GM23338 (cell line): ENCODE data around the gene ADCY4. TPM values are rescaled to one million over a fixed set of nuclear protein-coding genes. Genes with fewer than 3 reads are reported as not detected.

Experiments used
- ATAC-seq: fragments of 200-7000 bp; cut with Tn5 transposase; 3 replicates; pipeline ENCODE4 v1.9.1; 2020
- DNase-seq: peaks from one replicate; pipeline ENCODE4 v3.0.0-alpha.2; 2015; ENCODE audit warnings: low spot score
- H2AFZ ChIP-seq: fragments of 200-600 bp; sonication (generic); 2 replicates; pipeline ENCODE4 v1.8.0; 2016; ENCODE audit warnings: antibody characterized with exemption, mild to moderate bottlenecking, moderate library complexity
- H3F3A ChIP-seq: fragments of 200-600 bp; sonication (generic); replicated peaks from 2 replicates; pipeline ENCODE4 v1.8.0; 2017; ENCODE audit warnings: antibody characterized with exemption, mixed run types, low read depth
- H3K27ac ChIP-seq: fragments of 200-600 bp; sonication (generic); 2 replicates; pipeline ENCODE4 v1.6.1; 2016; ENCODE audit warnings: low read depth
- H3K27me3 ChIP-seq: fragments of 200-600 bp; sonication (generic); 2 replicates; pipeline ENCODE4 v1.8.0; 2016; ENCODE audit warnings: mild to moderate bottlenecking, mixed run types, moderate library complexity; ENCODE audit not compliant: insufficient read depth
- H3K36me3 ChIP-seq: fragments of 200-600 bp; sonication (generic); 2 replicates; pipeline ENCODE4 v1.8.0; 2016; ENCODE audit warnings: mild to moderate bottlenecking; ENCODE audit not compliant: insufficient read depth
- H3K4me1 ChIP-seq: fragments of 200-600 bp; sonication (generic); 2 replicates; pipeline ENCODE4 v1.8.0; 2016; ENCODE audit warnings: mild to moderate bottlenecking, moderate library complexity; ENCODE audit not compliant: insufficient read depth
- H3K4me2 ChIP-seq: fragments of 200-600 bp; sonication (generic); 2 replicates; pipeline ENCODE4 v1.7.1; 2017; ENCODE audit warnings: mixed run types
- H3K4me3 ChIP-seq: fragments of 200-600 bp; sonication (generic); 2 replicates; pipeline ENCODE4 v1.6.1; 2016; ENCODE audit warnings: mixed run types
- H3K79me2 ChIP-seq: fragments of 200-600 bp; sonication (generic); replicated peaks from 2 replicates; pipeline ENCODE4 v1.8.0; 2017; ENCODE audit warnings: mild to moderate bottlenecking; ENCODE audit not compliant: insufficient read depth
- H3K9me2 ChIP-seq: fragments of 200-600 bp; sonication (generic); 2 replicates; pipeline ENCODE4 v1.8.0; 2017; ENCODE audit not compliant: insufficient read depth
- H4K20me1 ChIP-seq: fragments of 200-600 bp; sonication (generic); replicated peaks from 2 replicates; pipeline ENCODE4 v1.8.0; 2017; ENCODE audit warnings: mild to moderate bottlenecking; ENCODE audit not compliant: insufficient read depth
- H3K27ac Mint-ChIP-seq: 2 replicates; pipeline ENCODE4 v1.8.0; 2020; ENCODE audit warnings: inconsistent platforms, mild to moderate bottlenecking, moderate library complexity, mixed read lengths
- H3K27me3 Mint-ChIP-seq: 3 replicates; pipeline ENCODE4 v1.8.0; 2022; ENCODE audit warnings: low read depth, mild to moderate bottlenecking, moderate library complexity, mixed read lengths, inconsistent platforms; ENCODE audit not compliant: insufficient read depth, poor library complexity
- H3K36me3 Mint-ChIP-seq: 3 replicates; pipeline ENCODE4 v1.8.0; 2021; ENCODE audit warnings: low read depth, mild to moderate bottlenecking, inconsistent platforms, moderate library complexity, mixed read lengths
- H3K4me1 Mint-ChIP-seq: 3 replicates; pipeline ENCODE4 v1.8.0; 2020; ENCODE audit warnings: mild to moderate bottlenecking, inconsistent platforms, mixed read lengths
- H3K4me3 Mint-ChIP-seq: 3 replicates; pipeline ENCODE4 v1.8.0; 2021; ENCODE audit warnings: moderate library complexity, mild to moderate bottlenecking, inconsistent platforms, mixed read lengths
- H3K9me3 Mint-ChIP-seq: 3 replicates; pipeline ENCODE4 v1.8.0; 2020; ENCODE audit warnings: moderate library complexity, mild to moderate bottlenecking, inconsistent platforms, mixed read lengths
- CTCF ChIP-seq, 2 experiments: fragments of 200-600 bp in 1 of 2; sonication (generic) in 1 of 2; conservative IDR thresholded peaks; 2 replicates each; pipeline versions ENCODE4 v1.5.1 to v1.6.1; 2016 to 2017; ENCODE audit warnings: antibody characterized with exemption in 2 of 2, low read depth in 2 of 2, mild to moderate bottlenecking in 2 of 2, moderate library complexity in 1 of 2
- ETS1 ChIP-seq: IDR thresholded peaks from 2 replicates; pipeline ENCODE4 v1.6.1; 2016; ENCODE audit warnings: antibody characterized with exemption
- JUNB ChIP-seq: IDR thresholded peaks from one replicate; pipeline ENCODE4 v1.6.1; 2016; ENCODE audit warnings: antibody characterized with exemption; ENCODE audit not compliant: unreplicated experiment
- REST ChIP-seq: IDR thresholded peaks from one replicate; pipeline ENCODE4 v1.6.1; 2018; ENCODE audit warnings: antibody characterized with exemption; ENCODE audit not compliant: unreplicated experiment
- polyA plus RNA-seq: library from polyadenylated mRNA; unstranded; fragments of >200 nt; fragmentation: Nextera tagmentation; extraction: Ambion mirVana; gene quantifications from 2 replicates; pipeline ENCODE4 v1.2.1, GENCODE V29; 2016
- total RNA-seq: library from RNA; depleted of rRNA; stranded (reverse); fragments of >200 nt; shearing (Covaris generic); gene quantifications from 2 replicates; pipeline ENCODE4 v1.2.3, GENCODE V29; 2014

Gene ADCY4
- total and polyA plus RNA-seq, 2 experiments from 2014 or later = 0.10 to 0.40 TPM

- no peak for TF ChIP-seq REST
- no peak for TF ChIP-seq CTCF (conservative IDR thresholded peaks at IDR 0.05; ENCODE audit: low read depth in 2 of 2)
- TF ChIP-seq JUNB = no peak
Measured at GRCh38 chr14:24307156-24307574, 27.7 kb downstream of the ADCY4 start (continued).

GRCh38 chr14:24304019-24304387 lies 30.9 kb downstream of the ADCY4 start:
- Mint-ChIP-seq H3K36me3 (peaks cover 68% of the 10 kb centered on the region), H3K9me3 (peaks cover 2% of the 10 kb centered on the region; the same call in 1 of the 3 replicates), H3K27me3 (peaks cover 12% of the 10 kb centered on the region), H3K27ac (no peak overlapping the region), H3K4me3 (no peak overlapping the region), H3K4me1 (peaks cover 13% of the 10 kb centered on the region)
- peaks cover 10% of the 10 kb centered on the region; the same call in 1 of the 2 replicates for H3K4me1 ChIP-seq
- no peaks in the 10 kb centered on the region for H3K9me2 ChIP-seq
- DNase-seq (no peak), ATAC-seq (no peak)
- peaks cover 13% of the 10 kb centered on the region for H3K79me2 ChIP-seq
- no peaks in the 10 kb centered on the region for H3K27me3 ChIP-seq
- no peak overlapping the region for H3K27ac ChIP-seq
- no peak overlapping the region for H2AFZ ChIP-seq
- no peak overlapping the region for H3K4me3 ChIP-seq
- H4K20me1 ChIP-seq = peaks cover 10% of the 10 kb centered on the region
- H3K36me3 ChIP-seq = peaks cover 23% of the 10 kb centered on the region; the same call in 1 of the 2 replicates
- no peaks in the 10 kb centered on the region; the same call in 1 of the 2 replicates for H3F3A ChIP-seq
- H3K4me2 ChIP-seq = no peak overlapping the region
- no peak for TF ChIP-seq REST
- TF ChIP-seq ETS1 = no peak
- no peak for TF ChIP-seq CTCF (conservative IDR thresholded peaks at IDR 0.05; ENCODE audit: low read depth in 2 of 2)
